Measurements from ENCODE around the gene ZER1. TPM values are rescaled to one million over a fixed set of nuclear protein-coding genes. Genes with fewer than 3 reads are reported as not detected.

The ZER1 gene
- total and polyA plus RNA-seq, 2 of the 8 experiments (the other 6 are each of a cell fraction or from before 2014, with no cell fraction given): 20.5 to 26.6 TPM

- TF ChIP-seq CHD7 (IDR thresholded peaks at IDR 0.05; ENCODE audit: insufficient replicate concordance, low read length) (no peak), RNF2 (IDR thresholded peaks at IDR 0.05; ENCODE audit: borderline replicate concordance, low read depth, low read length, missing control alignments, poor library complexity, severe bottlenecking) (no peak), KDM5A (IDR thresholded peaks at IDR 0.05; ENCODE audit: low read length) (no peak)
Observed at GRCh38 chr9:128785427-128785826, 13.7 kb upstream of the ZER1 start (continued).
